ENCODE data around the gene MEGF11.
"Not testable (repeated sequence)": the region's sequence is repeated elsewhere in the genome, so short reads cannot be mapped to it uniquely, and the experiment has no call there.

Gene MEGF11

GRCh38 chr15:66275352-66275751 is 21.8 kb upstream of the MEGF11 start:
- no peak for DNase-seq

- no peak for DNase-seq
Observed at GRCh38 chr15:66270932-66271331, 17.4 kb upstream of the MEGF11 start.

- peak in 1 of 2 experiments; percentile 13 for DNase-seq
Observed at GRCh38 chr15:66269326-66270090, 16.0 kb upstream of the MEGF11 start.

- no peak for DNase-seq
Observed at GRCh38 chr15:66264859-66265513, 11.4 kb upstream of the MEGF11 start.

- DNase-seq, result not testable (repeated sequence)
Observed at GRCh38 chr15:66262837-66263236, 9.3 kb upstream of the MEGF11 start.

GRCh38 chr15:66261056-66261455 is 7.5 kb upstream of the MEGF11 start:
- no peak for DNase-seq

- no peak for DNase-seq
Observed at GRCh38 chr15:66256692-66257091, 3.1 kb upstream of the MEGF11 start.

GRCh38 chr15:66254951-66255676 is 1.6 kb upstream of the MEGF11 start:
- no peak for DNase-seq

GRCh38 chr15:66254089-66254950 is 770 bp upstream of the MEGF11 start:
- DNase-seq, result no peak

GRCh38 chr15:66252685-66253417 is 699 bp downstream of the MEGF11 start:
- DNase-seq, result peak in 1 of 2 experiments; percentile 26

GRCh38 chr15:66251790-66252684 is 1.5 kb downstream of the MEGF11 start:
- DNase-seq, result peak; percentile 7 to 33

- DNase-seq, result no peak
Observed at GRCh38 chr15:66251065-66251789, 2.3 kb downstream of the MEGF11 start.

- DNase-seq, result no peak
Observed at GRCh38 chr15:66249605-66250174, 3.9 kb downstream of the MEGF11 start.

GRCh38 chr15:66246937-66247336 is 6.6 kb downstream of the MEGF11 start:
- no peak for DNase-seq

GRCh38 chr15:66245832-66246231 is 7.7 kb downstream of the MEGF11 start:
- DNase-seq, result not testable (repeated sequence)

GRCh38 chr15:66241908-66242285 is 11.7 kb downstream of the MEGF11 start:
- no peak for DNase-seq

GRCh38 chr15:66241087-66241907 is 12.3 kb downstream of the MEGF11 start:
- no peak for DNase-seq

- DNase-seq, result no peak
Observed at GRCh38 chr15:66240240-66240794, 13.2 kb downstream of the MEGF11 start.

GRCh38 chr15:66239514-66239913 is 14.0 kb downstream of the MEGF11 start:
- DNase-seq, result no peak

All from NCI-H1930 (cell line).